Measurements from ENCODE around the gene ATG14.
"Not testable (repeated sequence)": the region's sequence is repeated elsewhere in the genome, so short reads cannot be mapped to it uniquely, and the experiment has no call there.

ATG14 gene

DNA sequence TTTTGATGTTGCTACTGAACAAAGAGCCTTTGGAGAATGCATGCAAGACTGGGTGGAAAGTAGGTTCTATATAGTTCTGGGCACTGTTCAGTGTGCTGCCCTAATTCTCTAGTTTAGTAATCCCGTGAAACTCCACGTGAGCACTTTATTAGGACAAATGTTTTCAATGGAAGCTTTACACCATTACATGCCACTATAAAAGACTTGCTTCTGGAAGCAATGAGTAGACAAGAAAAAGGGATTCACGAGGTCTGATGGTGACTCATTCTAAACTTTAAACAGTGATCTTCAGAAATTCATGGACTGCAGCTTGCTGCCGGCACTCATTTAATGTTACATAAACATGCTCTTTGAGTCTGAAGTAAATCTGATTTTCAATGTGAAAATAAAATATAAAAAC lies 22.3 kb downstream of the ATG14 start:
- in situ Hi-C loops (cut with MboI; ENCODE audit: low sequenced_read_pairs) = no loop called here

DNA sequence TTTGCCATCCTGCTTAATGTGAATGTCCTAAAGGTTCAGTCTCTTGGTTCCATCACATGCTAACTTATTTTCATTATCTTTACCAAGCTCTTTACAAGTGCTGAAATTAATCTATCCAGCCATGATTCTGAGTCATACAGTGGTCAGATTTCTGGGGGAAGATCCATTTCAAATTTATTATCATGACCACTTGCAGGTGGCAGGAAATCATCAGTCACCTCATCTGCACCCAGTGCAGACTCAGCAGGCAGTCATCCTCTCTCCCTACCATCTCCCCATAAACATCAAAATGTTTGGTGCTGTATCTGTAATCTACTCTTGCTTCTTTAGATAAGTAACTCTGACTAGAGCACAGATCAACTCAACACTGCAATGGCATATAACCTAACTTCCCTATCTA lies 23.5 kb downstream of the ATG14 start:
- in situ Hi-C loops (cut with MboI; ENCODE audit: low sequenced_read_pairs) = no loop called here

DNA sequence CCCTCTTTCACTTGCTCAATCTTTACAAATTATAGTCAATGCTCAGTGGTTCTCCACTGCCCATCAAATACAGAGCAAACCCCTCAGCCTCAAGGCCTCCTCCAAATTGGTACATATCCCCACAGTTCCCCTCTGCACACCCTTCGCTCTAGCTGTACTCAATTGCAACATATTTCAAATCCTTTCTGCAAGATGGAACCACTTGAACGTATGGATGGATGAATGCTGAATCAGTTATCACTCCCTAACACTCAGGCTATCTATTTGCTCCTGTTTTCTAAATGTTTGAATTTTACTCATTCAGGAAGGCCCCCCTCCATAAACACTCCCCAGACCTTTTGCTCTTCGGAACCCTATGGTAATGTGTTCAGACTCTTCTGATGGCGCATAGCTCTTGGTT lies 24.5 kb downstream of the ATG14 start:
- in situ Hi-C loops (cut with MboI; ENCODE audit: low sequenced_read_pairs) = no loop called here

- in situ Hi-C loops (cut with MboI; ENCODE audit: low sequenced_read_pairs) = no loop called here
Measured at GRCh38 chr14:55386037-55386808, 25.4 kb downstream of the ATG14 start.

DNA sequence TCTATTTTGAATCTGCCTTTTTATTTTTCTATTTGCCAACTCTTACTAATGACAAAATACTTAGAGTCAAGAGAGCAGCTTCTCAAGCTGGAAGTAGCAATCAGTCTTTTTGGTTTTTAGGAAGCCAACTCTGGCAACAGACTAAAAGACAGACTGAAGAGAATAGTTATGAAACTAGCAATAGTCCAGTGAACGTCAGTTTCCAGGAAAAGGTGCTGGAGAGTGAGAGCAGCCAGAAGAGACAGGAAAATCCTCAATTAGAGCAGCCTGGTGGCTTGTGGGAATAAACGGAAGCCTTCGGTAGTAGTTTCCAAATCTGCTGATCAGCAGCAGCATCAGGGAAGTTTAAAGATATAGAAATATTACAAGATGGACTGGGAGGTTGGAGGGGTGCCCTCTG lies 27.1 kb downstream of the ATG14 start:
- in situ Hi-C loops (cut with MboI; ENCODE audit: low sequenced_read_pairs) = no loop called here

- in situ Hi-C loops (cut with MboI; ENCODE audit: low sequenced_read_pairs) = no loop called here
Measured at GRCh38 chr14:55383541-55384140, 28.0 kb downstream of the ATG14 start.

GRCh38 chr14:55383056-55383466 lies 28.6 kb downstream of the ATG14 start:
- in situ Hi-C loops (cut with MboI; ENCODE audit: low sequenced_read_pairs) = not testable (repeated sequence)

DNA sequence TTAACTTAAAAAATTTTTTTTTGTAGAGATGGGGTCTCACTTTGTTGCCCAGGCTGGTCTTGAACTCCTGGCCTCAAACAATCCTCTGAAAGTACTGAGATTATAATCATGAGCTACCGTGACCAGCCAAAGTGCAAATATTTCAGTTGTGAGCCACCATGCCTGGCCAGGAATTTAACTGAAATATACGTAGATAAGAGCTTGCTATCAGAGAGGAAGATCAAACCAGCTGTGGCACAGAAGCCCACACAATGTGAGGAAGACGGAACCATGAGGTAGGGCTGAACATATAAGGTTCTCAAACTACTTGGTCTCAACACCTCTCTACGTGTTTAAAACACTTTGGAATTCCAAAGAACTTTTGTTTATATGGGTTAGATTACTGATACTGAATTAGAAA lies 29.1 kb downstream of the ATG14 start:
- in situ Hi-C loops (cut with MboI; ENCODE audit: low sequenced_read_pairs) = no loop called here

DNA sequence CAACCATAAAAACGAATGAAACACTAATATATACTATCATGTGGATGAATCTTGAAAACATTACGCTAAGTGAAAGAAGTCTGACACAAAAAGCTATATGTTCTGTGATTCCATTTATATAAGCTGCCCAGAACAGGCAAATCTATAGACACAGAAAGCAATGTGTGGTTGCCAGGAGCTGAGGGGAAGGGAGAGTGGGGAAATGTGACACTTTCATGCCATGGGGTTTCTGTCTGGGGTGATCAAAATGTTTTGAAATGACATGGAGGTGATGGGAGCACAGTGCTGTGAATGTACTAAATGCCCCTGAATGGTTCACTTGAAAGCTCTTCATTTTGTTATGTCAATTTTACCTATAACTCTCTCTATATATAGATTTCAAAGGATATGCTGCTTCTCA lies 30.1 kb downstream of the ATG14 start:
- in situ Hi-C loops (cut with MboI; ENCODE audit: low sequenced_read_pairs) = no loop called here

DNA sequence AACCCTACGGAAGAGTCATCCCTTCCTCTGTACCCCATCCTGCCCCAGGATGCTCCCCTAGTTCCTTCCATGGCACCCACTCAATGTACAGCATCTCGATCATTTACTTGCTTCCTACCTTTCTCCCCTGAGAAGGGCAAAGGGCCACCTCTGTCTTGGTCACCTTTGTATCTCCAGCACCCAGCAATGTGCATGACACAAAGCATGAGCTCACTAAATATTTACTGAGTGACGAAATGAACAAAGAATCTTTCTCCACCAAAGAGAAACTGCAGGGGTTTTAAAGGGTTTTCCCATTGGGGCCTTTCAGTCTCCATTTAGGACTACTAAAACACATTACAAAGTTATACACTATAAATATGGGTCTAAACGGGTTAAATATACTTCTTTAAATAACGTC lies 30.6 kb downstream of the ATG14 start:
- in situ Hi-C loops (cut with MboI; ENCODE audit: low sequenced_read_pairs) = no loop called here

- in situ Hi-C loops (cut with MboI; ENCODE audit: low sequenced_read_pairs) = no loop called here
Measured at GRCh38 chr14:55377236-55377635, 34.4 kb downstream of the ATG14 start.

- in situ Hi-C loops (cut with MboI; ENCODE audit: low sequenced_read_pairs) = no loop called here
Measured at GRCh38 chr14:55374771-55375170, 36.9 kb downstream of the ATG14 start.

DNA sequence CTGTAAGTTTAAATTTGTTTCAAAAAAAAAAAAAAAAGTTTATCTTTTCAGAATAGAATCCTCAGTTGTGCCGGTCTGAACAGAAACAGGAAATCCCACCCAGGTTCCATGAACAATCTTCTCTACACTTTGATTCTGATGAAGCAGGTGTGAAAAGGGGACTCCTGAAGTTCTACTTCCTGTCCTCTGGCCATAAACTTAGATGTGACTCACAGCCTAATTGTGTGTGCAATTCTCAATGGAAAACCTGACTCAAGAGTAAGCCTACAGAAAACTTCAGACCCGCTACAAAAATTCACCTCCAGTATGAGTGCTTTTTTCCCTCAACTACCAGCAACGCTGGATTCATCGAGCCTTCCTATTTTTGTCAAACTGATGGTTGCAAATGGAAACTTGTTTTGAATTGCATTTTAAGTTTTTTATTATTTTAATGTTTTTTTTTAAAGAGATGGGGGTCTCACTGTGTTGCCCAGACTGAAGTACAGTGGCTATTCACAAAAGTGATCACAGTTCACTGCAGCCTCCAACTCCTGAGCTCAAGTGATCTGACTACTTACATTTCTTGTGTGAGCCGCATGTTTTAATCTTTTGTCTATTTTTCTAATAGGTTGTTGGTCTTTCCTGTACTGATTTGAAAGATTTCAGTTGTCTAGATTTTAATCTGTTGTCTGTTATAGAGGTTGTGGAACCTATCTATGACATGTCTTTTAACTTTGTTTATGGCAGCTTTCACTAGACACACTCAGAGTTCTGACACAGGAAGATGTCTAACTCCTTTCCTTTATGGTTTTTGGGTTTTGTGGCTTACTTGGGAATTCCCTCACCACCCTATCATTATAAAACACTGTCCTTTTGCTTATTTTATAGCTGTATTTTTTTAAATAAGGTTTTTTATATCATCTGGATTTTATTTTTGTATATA lies 37.6 kb downstream of the ATG14 start:
- in situ Hi-C loops (cut with MboI; ENCODE audit: low sequenced_read_pairs) = no loop called here

DNA sequence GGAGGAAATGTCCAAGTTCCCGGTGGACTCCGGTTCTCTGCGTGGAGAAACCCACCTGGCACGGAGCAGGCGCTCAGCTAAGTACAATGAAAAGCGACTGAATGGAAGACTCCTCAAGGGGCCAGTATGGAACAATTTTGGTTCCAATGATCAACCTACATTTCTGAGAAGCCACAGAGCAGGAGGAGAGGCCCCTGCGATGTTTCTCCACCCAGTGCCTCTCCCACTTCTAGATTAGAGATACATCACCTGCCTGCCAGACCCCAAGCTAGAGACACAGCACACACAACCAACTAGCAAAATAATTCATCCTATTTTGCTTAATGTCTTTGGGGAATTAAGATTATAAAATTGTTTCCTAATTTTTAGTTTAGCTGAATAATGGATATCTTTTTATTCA lies 38.8 kb downstream of the ATG14 start:
- in situ Hi-C loops (cut with MboI; ENCODE audit: low sequenced_read_pairs) = no loop called here

DNA sequence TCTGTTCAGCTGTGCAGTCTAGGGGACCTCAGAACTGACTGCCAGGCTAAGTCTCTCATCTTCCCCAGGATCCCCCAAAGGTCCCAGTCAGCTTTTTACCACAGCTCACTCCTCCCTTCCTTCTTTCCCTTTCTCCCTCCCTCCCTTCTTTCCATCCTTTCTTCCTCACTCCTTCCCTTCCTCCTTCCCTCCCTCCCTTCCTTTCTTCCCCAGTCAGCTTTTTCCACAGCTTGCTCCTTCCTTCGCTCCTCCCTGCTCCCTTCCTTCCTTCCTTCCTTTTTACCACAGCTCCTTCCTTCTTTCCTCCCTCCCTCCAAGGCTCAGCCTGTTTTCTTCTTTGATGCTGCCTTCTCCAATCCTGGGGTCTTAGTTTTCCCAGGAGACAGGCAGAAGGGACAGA lies 39.2 kb downstream of the ATG14 start:
- in situ Hi-C loops (cut with MboI; ENCODE audit: low sequenced_read_pairs) = no loop called here

DNA sequence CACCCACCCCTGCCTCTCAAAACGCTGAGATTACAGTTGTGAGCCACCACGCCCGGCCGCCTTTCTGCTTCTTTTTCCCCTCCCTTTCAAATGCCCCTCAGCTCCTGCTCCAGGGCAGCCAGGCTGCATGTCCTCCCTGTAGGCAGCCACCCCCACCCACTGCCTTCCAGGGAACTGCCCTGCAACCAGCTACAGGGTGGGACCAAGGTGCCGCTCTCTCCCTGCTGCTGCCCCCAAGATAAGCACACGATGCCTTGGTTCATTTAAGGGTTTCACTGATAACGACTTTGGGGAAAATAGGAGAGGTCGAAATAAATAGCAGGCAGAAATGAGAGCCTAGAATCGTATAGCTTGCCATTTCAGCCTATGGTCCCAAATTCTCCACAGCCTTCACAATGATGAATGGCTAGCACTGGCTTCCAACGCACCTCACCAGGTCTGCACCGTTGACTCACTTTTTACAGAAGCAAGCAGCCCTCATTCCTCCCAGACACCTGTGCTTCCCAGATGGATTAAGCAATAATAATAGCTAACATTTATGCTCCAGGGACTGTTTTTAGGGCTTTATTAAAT lies 40.7 kb downstream of the ATG14 start:
- in situ Hi-C loops (cut with MboI; ENCODE audit: low sequenced_read_pairs) = no loop called here

GRCh38 chr14:55366271-55366670 lies 45.4 kb downstream of the ATG14 start:
- in situ Hi-C loops (cut with MboI; ENCODE audit: low sequenced_read_pairs) = no loop called here

GRCh38 chr14:55361190-55361589 lies 50.4 kb downstream of the ATG14 start:
- in situ Hi-C loops (cut with MboI; ENCODE audit: low sequenced_read_pairs) = no loop called here

DNA sequence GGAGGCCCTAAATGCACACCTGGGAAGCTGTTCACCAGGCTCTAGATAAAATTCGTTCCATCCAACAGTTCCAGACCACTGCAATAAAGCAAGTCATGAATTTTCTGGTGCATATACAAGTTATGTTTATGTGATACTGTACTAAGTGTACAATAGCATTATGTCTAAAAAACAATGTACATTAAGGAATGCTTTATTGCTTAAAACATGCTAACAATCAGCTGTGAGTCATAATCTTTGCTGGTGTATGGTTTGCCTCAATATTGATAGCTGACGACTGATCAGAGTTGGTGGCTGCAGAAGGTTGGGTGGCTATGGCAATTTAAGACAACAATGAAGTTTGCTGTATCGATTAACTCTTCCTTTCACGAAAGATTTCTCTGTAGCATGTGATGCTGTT lies 52.3 kb downstream of the ATG14 start:
- in situ Hi-C loops (cut with MboI; ENCODE audit: low sequenced_read_pairs) = no loop called here

- in situ Hi-C loops (cut with MboI; ENCODE audit: low sequenced_read_pairs) = no loop called here
Measured at GRCh38 chr14:55356913-55357312, 54.7 kb downstream of the ATG14 start.

- in situ Hi-C loops (cut with MboI; ENCODE audit: low sequenced_read_pairs) = no loop called here
Measured at GRCh38 chr14:55355922-55356321, 55.7 kb downstream of the ATG14 start.
